ENCODE data around the gene PUS10. TPM values are rescaled to one million over a fixed set of nuclear protein-coding genes. Genes with fewer than 3 reads are reported as not detected.
"Not testable (repeated sequence)": the region's sequence is repeated elsewhere in the genome, so short reads cannot be mapped to it uniquely, and the experiment has no call there.

PUS10 gene
- polyA plus RNA-seq, 1 experiment = 10.2 TPM

GRCh38 chr2:61017003-61017555 is 976 bp downstream of the PUS10 start:
- peak; percentile 32 for DNase-seq (ENCODE audit: low read depth, low spot score)
- ChIA-PET POLR2A (interaction anchor here (0.7 to 0.9 kb wide), 2 partner anchors 11 to 234 kb away, joined by 3 read pairs; no protein-coding TSS in a partner anchor), CTCF (interaction anchor here (0.6 kb wide), 1 partner anchor 776 kb away, joined by 3 read pairs; no protein-coding TSS in a partner anchor)
- H3K9me3 ChIP-seq (ENCODE audit: control insufficient read depth, insufficient read depth, low read length) = peaks cover 6% of the 10 kb centered on the region
- no peak for TF ChIP-seq CTCF (IDR thresholded peaks at IDR 0.05; ENCODE audit: low read depth, low read length)
- H3K27me3 ChIP-seq (ENCODE audit: control insufficient read depth, insufficient read depth, low read length) = no peaks in the 10 kb centered on the region
- H3K27ac ChIP-seq (ENCODE audit: low read depth, low read length) = peak overlapping the region; percentile 81
- peak overlapping the region; percentile 73 for H3K4me3 ChIP-seq (ENCODE audit: low read depth, low read length)

- Histone ChIP-seq H3K27me3 (ENCODE audit: control insufficient read depth, insufficient read depth, low read length) (no peaks in the 10 kb centered on the region), H3K27ac (ENCODE audit: low read depth, low read length) (peak overlapping the region; percentile 81), H3K9me3 (ENCODE audit: control insufficient read depth, insufficient read depth, low read length) (peaks cover 6% of the 10 kb centered on the region), H3K4me3 (ENCODE audit: low read depth, low read length) (peak overlapping the region; percentile 73)
- no peak for TF ChIP-seq CTCF (IDR thresholded peaks at IDR 0.05; ENCODE audit: low read depth, low read length)
- no peak for DNase-seq (ENCODE audit: low read depth, low spot score)
- CTCF ChIA-PET = interaction anchor here (0.5 to 1.2 kb wide), 3 partner anchors 18 to 776 kb away, joined by 3 read pairs; no protein-coding TSS in a partner anchor
- POLR2A ChIA-PET = interaction anchor here (0.9 kb wide), 1 partner anchor 11 kb away, joined by 3 read pairs; no protein-coding TSS in a partner anchor
Observed at GRCh38 chr2:61016392-61017002, 1.6 kb downstream of the PUS10 start.

DNA sequence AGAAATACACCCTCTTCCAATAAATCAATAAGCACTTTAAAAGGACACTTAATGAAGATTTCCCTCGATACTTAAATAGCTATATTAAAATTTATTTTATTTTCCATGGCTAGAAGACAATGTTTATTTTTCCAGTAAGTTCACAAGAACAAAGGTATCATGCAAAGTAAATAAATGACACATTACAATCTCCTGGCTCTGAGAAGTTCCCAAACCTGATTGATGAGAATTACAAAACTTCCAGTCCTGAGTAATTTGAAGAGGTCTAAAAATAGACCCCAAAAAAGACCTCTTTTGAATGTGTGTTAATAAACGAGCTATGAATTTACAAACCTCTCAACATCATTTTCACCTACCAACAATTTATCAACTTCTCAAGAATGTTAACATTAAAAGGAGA is 2.1 kb downstream of the PUS10 start:
- Histone ChIP-seq H3K27ac (ENCODE audit: low read depth, low read length) (no peak overlapping the region), H3K27me3 (ENCODE audit: control insufficient read depth, insufficient read depth, low read length) (no peaks in the 10 kb centered on the region), H3K9me3 (ENCODE audit: control insufficient read depth, insufficient read depth, low read length) (peaks cover under 1% of the 10 kb centered on the region; the same call in 1 of the 2 replicates), H3K4me3 (ENCODE audit: low read depth, low read length) (no peak overlapping the region; the same call in 1 of the 2 replicates)
- POLR2A ChIA-PET = no interaction called here
- no peak for TF ChIP-seq CTCF (IDR thresholded peaks at IDR 0.05; ENCODE audit: low read depth, low read length)
- no peak for DNase-seq (ENCODE audit: low read depth, low spot score)
- CTCF ChIA-PET = interaction anchor here (0.5 to 1.2 kb wide), 2 partner anchors 17 to 212 kb away, joined by 3 read pairs; no protein-coding TSS in a partner anchor

DNA sequence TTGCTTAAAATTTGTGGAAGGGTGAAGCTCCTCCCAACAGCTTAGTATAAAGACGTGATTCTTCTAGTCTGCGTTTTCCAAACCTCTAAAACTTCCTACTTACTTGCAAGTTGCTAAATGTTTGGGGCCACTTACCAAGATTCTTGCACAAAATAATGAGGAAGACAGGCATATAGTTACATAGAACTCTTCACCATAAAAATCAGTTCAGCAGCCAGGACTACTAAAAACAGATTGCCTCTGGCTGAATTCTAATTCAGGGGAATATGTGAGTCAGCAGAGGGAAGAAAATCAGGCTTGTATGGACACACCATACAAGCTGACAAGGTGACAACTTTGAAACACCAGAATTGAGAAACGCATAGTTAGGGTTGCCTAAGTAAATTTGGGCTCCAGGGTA is 3.3 kb downstream of the PUS10 start:
- Histone ChIP-seq H3K4me3 (ENCODE audit: low read depth, low read length) (no peak overlapping the region), H3K9me3 (ENCODE audit: control insufficient read depth, insufficient read depth, low read length) (no peaks in the 10 kb centered on the region), H3K27ac (ENCODE audit: low read depth, low read length) (no peak overlapping the region), H3K27me3 (ENCODE audit: control insufficient read depth, insufficient read depth, low read length) (no peaks in the 10 kb centered on the region)
- no peak for DNase-seq (ENCODE audit: low read depth, low spot score)
- CTCF ChIA-PET = no interaction called here
- POLR2A ChIA-PET = no interaction called here
- no peak for TF ChIP-seq CTCF (IDR thresholded peaks at IDR 0.05; ENCODE audit: low read depth, low read length)

- CTCF ChIA-PET = no interaction called here
- no peak for TF ChIP-seq CTCF (IDR thresholded peaks at IDR 0.05; ENCODE audit: low read depth, low read length)
- no peaks in the 10 kb centered on the region for H3K27me3 ChIP-seq (ENCODE audit: control insufficient read depth, insufficient read depth, low read length)
- POLR2A ChIA-PET = no interaction called here
- H3K27ac ChIP-seq (ENCODE audit: low read depth, low read length) = no peak overlapping the region
- no peak overlapping the region for H3K4me3 ChIP-seq (ENCODE audit: low read depth, low read length)
- H3K9me3 ChIP-seq (ENCODE audit: control insufficient read depth, insufficient read depth, low read length) = no peaks in the 10 kb centered on the region
- DNase-seq (ENCODE audit: low read depth, low spot score) = no peak
Observed at GRCh38 chr2:61013382-61013781, 4.7 kb downstream of the PUS10 start.

GRCh38 chr2:61012303-61012702 is 5.8 kb downstream of the PUS10 start:
- POLR2A ChIA-PET; DNase-seq (ENCODE audit: low read depth, low spot score); H3K27me3 ChIP-seq (ENCODE audit: control insufficient read depth, insufficient read depth, low read length); H3K4me3 ChIP-seq (ENCODE audit: low read depth, low read length); CTCF ChIA-PET; H3K9me3 ChIP-seq (ENCODE audit: control insufficient read depth, insufficient read depth, low read length); H3K27ac ChIP-seq (ENCODE audit: low read depth, low read length): not testable (repeated sequence)
